ENCODE results near the gene CFAP54.

DNA sequence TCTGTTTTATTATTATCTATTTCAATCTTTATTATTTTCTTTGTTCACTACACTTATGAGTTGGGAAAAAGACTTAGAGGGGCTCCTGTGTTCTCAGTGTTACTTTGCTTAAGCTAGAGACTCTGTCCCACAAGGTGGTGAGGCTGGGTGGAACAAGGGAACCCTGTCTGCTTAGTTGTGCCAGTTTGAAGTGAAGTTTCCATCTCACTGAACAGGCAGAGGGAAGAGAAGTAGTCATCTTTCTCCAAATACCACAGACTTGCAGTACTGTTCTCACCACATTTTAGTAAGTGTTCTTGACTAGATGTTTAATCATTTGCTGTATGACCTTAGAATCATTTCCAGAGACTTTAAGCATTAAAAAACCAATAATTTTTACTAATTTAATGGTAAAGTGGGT is 222.0 kb downstream of the CFAP54 start:
- TF ChIP-seq POLR2A (IDR thresholded peaks at IDR 0.05; ENCODE audit: low read depth, low read length) (no peak), POLR2AphosphoS5 (IDR thresholded peaks at IDR 0.05; ENCODE audit: low read depth, low read length) (no peak), TAF1 (IDR thresholded peaks at IDR 0.05; ENCODE audit: borderline replicate concordance, low read depth, low read length) (no peak)
